ENCODE data around the gene SCMH1.

DNA sequence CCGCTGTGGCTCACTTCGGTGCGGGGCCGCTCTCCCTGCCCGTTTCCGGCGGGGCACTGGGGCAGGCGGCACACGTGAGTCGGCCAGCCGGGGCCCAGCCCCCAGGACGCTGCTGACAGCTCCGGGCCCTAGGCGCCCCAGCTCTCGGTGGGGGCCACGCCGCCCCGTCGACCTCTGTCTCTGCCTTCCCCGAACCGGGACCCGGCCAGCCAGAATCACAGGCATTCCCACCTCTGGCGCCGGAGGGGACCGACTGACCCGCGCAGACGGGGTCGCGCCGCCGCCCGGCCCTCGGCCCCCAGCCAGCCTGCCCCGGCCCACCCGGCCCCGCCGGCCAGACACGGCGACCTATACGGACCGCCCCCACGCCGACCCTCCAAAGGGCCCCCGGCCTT, 755 bp downstream of the SCMH1 start:
- TF ChIP-seq TAF1 (IDR thresholded peaks at IDR 0.05; ENCODE audit: borderline replicate concordance, low read depth, low read length) (no peak), POLR2AphosphoS5 (IDR thresholded peaks at IDR 0.05; ENCODE audit: low read depth, low read length) (no peak), YY1 (IDR thresholded peaks at IDR 0.05; ENCODE audit: low read depth) (no peak), RAD21 (IDR thresholded peaks at IDR 0.05; ENCODE audit: low read length) (no peak), EZH2phosphoT487 (IDR thresholded peaks at IDR 0.05; ENCODE audit: borderline replicate concordance, low read depth) (no peak)
- TF ChIP-seq, protein P1, sequence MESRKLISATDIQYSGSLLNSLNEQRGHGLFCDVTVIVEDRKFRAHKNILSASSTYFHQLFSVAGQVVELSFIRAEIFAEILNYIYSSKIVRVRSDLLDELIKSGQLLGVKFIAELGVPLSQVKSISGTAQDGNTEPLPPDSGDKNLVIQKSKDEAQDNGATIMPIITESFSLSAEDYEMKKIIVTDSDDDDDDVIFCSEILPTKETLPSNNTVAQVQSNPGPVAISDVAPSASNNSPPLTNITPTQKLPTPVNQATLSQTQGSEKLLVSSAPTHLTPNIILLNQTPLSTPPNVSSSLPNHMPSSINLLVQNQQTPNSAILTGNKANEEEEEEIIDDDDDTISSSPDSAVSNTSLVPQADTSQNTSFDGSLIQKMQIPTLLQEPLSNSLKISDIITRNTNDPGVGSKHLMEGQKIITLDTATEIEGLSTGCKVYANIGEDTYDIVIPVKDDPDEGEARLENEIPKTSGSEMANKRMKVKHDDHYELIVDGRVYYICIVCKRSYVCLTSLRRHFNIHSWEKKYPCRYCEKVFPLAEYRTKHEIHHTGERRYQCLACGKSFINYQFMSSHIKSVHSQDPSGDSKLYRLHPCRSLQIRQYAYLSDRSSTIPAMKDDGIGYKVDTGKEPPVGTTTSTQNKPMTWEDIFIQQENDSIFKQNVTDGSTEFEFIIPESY (IDR thresholded peaks at IDR 0.05; ENCODE audit: borderline replicate concordance, low read depth) = no peak
- TF ChIP-seq, protein P2, sequence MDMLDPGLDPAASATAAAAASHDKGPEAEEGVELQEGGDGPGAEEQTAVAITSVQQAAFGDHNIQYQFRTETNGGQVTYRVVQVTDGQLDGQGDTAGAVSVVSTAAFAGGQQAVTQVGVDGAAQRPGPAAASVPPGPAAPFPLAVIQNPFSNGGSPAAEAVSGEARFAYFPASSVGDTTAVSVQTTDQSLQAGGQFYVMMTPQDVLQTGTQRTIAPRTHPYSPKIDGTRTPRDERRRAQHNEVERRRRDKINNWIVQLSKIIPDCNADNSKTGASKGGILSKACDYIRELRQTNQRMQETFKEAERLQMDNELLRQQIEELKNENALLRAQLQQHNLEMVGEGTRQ (IDR thresholded peaks at IDR 0.05; ENCODE audit: borderline replicate concordance, low read depth, low read length) = no peak
- TF ChIP-seq, protein P3, sequence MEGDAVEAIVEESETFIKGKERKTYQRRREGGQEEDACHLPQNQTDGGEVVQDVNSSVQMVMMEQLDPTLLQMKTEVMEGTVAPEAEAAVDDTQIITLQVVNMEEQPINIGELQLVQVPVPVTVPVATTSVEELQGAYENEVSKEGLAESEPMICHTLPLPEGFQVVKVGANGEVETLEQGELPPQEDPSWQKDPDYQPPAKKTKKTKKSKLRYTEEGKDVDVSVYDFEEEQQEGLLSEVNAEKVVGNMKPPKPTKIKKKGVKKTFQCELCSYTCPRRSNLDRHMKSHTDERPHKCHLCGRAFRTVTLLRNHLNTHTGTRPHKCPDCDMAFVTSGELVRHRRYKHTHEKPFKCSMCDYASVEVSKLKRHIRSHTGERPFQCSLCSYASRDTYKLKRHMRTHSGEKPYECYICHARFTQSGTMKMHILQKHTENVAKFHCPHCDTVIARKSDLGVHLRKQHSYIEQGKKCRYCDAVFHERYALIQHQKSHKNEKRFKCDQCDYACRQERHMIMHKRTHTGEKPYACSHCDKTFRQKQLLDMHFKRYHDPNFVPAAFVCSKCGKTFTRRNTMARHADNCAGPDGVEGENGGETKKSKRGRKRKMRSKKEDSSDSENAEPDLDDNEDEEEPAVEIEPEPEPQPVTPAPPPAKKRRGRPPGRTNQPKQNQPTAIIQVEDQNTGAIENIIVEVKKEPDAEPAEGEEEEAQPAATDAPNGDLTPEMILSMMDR (IDR thresholded peaks at IDR 0.05) = no peak
- TF ChIP-seq, protein P4, sequence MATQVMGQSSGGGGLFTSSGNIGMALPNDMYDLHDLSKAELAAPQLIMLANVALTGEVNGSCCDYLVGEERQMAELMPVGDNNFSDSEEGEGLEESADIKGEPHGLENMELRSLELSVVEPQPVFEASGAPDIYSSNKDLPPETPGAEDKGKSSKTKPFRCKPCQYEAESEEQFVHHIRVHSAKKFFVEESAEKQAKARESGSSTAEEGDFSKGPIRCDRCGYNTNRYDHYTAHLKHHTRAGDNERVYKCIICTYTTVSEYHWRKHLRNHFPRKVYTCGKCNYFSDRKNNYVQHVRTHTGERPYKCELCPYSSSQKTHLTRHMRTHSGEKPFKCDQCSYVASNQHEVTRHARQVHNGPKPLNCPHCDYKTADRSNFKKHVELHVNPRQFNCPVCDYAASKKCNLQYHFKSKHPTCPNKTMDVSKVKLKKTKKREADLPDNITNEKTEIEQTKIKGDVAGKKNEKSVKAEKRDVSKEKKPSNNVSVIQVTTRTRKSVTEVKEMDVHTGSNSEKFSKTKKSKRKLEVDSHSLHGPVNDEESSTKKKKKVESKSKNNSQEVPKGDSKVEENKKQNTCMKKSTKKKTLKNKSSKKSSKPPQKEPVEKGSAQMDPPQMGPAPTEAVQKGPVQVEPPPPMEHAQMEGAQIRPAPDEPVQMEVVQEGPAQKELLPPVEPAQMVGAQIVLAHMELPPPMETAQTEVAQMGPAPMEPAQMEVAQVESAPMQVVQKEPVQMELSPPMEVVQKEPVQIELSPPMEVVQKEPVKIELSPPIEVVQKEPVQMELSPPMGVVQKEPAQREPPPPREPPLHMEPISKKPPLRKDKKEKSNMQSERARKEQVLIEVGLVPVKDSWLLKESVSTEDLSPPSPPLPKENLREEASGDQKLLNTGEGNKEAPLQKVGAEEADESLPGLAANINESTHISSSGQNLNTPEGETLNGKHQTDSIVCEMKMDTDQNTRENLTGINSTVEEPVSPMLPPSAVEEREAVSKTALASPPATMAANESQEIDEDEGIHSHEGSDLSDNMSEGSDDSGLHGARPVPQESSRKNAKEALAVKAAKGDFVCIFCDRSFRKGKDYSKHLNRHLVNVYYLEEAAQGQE (IDR thresholded peaks at IDR 0.05; ENCODE audit: low read depth, low read length) = no peak

Data from SK-N-SH (cell line).